Activated CD4-positive, CD25-positive, alpha-beta regulatory T cell treated with anti-CD3 and anti-CD28 coated beads, Interleukin-2, amount 50 U/mL, for 24 hours (primary cell): Measurements from ENCODE around the gene NOVA2.
"Not testable (repeated sequence)": the region's sequence is repeated elsewhere in the genome, so short reads cannot be mapped to it uniquely, and the experiment has no call there.

Source experiments
- ATAC-seq, 2 donors: fragments of 150-1000 bp; cut with Tn5 transposase; one replicate each; pipeline ENCODE4 v1.10.0; 2021; ENCODE audit warnings: mild to moderate bottlenecking in 1 of 2, moderate library complexity in 1 of 2

Gene NOVA2

DNA sequence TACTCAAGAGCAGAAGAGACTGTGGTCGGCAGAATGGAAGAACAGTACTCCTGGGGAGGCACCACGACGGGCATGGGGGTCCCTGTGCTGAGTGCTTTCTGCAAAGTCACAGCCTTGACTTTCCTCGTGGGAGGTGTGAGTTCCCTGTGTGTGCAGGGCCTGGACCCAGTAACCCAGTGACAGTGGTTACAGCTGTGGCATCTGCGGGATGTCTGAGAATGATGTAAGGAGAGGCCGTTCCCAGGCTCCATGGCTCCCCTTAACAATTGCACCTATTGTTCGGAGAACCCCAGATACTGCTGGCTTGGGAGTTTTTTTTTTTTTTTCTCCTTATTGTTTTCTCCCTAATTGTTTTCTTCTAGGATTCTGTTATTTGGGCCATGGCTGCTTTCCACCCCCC, 54.0 kb downstream of the NOVA2 start:
- no peak for ATAC-seq

DNA sequence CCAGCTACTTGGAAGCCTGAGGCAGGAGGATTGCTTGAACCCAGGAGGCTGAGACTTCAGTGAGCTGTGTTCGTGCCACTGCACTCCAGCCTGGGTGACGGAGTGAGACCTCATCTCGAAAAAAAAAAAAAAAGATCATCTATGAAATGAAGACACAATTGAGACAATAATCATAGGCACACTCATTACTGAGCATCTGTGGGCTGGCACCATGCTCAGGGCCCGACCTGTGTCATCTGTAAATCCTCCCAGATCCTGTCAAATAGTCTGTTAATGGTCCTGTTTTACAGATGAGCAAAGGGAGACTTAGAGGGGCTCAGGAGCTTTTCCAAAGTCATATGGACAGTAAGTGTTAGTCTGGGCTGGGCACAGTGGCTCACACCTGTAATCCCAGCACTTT, 54.9 kb downstream of the NOVA2 start:
- ATAC-seq: no peak

DNA sequence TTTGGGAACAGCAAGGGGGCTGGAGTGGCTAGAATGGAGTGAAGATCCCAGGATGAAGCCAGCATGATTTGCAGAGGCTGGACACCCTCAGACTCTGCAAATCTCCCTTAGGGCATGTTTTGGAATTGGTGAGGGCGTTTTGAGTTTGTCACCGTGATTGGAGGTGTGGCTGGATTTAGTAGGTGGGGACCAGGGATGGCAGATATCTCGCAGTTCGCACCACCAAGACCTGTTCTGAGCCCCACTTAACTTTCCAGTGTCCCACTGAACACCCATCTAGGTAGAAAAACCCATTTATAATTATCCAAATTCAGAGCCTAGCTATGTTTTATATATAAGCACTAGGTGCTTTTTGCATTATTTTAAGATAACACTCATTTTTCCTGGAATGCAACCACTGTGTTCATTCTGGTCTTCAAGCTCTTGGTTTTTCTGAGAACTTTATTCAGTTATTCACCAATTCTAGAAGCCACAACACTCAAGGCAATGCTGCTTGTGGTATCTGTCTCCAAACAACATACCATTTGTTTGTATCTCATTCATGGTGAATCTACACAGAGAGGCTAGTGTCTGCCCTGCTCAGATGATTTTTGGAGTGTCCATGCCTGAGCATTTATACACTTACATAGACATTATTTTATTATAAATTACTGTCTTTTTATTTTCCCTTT, 56.1 kb downstream of the NOVA2 start:
- peak; percentile 64 to 74 for ATAC-seq

DNA sequence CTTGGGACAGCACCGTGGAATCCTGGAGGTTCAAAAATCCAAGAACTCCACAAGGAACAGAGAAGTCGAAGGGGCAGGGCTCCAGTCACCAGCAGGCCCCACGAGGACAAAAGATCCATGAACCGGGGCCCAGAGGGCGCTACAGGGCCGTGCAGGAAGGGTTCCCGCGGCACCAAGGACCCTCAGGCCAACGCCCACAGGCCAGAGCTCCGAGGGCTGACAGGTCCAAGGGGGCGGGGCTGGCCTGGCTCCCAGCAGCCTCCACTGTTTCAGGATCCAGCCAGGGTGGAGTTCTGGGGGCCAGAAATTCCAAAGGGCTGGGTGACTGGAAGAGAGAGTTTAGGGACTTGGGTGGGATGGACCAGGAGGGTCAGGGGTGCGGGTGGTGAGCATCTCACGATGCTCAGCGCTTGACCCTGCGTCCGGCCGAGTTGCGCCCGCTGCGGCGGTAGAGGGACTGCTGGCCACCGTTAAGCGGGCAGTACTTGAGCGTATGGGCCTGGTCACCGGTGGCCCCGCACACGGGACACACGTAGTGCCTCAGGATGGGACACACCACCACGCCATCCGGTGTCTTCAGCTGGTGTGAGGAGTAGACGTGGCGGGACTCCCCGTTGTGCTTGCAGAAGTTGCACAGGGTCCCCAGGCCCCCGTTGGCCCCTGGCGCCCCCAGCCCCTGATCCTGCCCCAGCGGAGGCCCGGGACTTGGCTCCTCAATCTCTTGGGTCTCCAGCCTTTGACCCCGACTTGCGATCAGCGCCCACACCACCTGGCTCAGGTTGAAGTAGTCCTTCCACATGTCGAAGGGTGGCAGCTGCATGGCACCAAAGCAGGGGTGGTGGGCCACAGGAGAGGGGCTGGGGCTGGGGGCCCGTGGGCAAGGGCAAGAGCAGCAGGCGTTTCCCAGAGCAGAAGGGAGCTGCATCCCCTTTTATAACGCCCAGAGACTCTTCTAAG, 59.5 kb downstream of the NOVA2 start, which contains the start of gene NANOS2:
Gene NANOS2 (minus strand): TSS at position 905 of the 957 bp plus-strand sequence. CDS start 85 bp downstream, at position 820.
- no peak for ATAC-seq

DNA sequence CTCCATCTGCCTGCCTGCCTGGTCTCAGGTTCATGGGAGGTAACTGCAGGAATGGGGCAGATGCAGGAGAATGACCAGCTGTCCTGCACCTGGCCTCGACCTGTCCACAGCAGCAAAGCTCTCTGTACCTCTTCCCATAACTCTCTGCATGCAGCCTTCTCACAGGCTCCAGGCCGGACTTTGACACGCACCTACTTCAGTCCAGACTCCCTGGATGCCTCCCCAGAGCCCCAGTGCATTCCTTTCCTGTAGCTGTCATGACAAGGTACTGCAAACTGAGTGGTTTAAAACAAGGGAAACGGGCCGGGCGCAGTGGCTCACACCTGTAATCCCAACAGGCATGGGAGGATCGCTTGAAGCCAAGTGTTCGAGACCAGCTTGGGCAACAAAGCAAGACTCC, 62.4 kb downstream of the NOVA2 start:
- no peak for ATAC-seq

DNA sequence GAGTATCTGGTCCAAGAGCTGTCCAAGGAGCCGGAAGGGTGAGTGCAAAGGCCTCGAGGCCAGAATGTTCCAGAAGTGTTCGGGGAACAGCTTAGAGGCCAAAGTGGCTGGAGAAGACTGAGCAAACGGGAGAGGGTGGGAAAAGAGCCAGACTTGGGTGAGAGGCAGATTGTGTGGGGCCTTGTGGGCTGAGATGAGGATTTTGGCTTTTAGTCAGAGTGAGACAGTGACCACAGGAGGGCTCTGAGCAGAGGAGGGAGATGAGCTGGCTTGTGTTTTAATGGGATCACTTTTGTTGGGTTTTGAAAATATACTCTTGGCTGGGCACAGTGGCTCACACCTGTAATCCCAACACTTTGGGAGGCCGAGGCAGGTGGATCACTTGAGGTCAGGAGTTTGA, 64.7 kb downstream of the NOVA2 start:
- ATAC-seq: no peak

DNA sequence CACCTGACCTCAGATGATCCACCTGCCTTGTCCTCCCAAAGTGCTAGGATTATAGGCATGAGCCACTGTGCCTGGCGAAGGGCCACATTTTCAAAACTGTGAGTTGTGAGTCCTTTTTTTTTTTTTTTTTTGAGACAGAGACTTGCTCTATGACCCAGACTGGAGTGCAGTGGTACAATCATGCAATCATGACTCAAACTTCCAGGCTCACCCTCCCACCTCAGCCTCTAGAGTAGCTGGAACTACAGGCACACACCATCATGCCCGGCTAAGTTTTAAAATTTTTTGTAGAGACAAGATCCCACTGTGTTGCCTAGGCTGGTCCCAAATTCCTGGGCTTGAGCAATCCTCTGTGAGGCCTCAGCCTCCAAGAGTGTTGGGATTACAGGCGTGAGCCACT, 67.4 kb downstream of the NOVA2 start:
- ATAC-seq: no peak

DNA sequence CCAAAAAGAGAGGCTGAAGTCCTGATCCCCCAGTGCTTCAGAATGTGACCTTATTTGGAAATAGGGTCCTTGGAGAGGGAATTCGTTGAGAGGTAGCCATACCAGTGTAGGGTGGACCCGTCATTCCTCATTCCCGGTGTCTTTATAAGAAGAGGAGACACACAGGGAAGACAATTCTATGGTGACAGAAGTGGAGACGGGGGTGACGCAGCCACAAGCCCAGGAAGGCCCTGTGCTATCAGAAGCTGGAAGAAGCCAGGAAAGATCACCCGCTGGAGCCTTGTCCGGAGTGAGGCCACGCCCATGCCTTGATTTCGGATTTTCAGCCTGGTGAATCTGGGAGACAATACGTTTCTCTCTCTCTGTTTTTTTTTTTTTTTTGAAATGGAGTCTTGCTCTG, 68.7 kb downstream of the NOVA2 start:
- ATAC-seq: no peak

DNA sequence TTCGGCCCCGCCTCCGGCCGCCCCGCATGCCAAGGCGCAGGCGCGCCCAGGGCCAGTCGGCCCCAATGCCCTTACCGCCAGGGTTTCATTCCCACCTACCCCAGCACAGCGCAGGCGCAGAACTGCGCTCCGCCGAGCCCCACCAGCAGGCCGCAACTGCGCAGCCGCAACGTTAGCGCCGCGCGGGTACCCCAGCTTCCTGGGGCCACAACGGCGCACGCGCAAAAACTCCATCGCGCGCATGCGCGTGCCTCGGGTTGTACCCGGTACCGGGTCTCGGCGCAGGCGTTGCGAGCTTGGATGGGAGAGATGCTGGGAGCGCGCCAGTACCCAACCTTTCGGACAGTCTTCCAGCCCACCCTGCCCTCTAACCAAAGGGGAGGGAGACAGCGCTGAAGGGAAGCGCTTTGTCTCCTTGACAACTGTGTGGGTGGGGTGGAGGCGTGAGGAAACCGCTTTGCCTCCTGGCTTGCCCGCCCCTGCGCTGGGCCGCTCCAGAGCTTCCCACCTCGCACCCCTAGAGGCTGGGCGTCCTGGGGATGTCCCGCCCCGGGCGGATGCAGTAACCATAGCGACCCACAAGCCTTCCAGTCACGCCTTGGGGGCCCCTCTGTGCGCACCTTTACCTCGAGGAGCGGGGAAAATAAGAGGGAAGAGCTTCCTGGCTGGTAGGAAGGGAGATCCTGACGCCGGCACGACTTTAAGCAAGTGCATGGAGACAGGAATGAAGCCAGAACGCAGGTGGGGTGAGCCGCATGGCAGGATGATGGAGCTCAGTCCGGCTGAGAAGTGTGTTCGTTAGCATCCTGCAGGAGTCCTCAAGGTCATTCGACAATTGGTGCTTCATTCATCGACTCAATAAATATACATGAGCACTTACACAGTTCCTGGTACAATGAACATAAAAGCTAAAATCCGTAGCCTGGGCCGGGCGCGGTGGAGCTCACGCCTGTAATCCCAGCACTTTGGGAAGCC, 70.7 kb downstream of the NOVA2 start:
- ATAC-seq: peak; percentile 87 to 89

DNA sequence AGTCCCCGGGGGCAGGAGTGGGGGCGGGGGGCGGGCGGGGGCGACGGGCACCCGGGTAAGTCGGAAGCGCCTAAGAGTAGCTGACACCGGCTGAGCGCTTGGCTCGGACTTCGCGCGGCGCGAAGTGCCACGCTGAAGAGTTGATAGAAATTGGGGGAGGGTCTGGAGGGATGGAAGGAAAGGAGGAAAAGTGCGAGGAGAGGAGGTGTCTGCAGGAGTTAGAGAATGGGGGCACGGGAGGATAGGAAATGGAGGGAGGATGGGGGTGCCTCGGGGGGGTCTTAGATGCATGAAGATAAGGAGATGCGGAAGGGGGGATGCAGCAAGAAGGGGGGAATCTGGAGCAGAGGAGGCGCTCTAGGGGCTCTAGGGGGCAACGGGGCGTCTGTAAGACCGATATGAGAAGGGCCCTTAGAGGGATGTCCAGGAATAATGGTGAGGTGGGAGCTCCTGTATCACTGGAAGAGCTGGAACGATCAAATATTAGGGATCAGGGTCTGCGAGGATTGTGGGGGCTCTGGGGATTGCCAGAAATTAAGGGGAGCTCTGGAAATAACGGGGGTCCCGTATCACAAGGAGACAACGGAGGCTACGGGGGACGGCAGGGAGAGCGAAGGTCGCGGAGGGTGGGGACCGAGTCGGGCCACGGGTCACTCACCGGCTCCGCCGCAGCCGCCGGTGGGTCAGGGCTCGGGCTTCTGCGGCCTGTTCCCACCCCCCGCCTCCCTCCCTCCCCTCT, 71.6 kb downstream of the NOVA2 start, which contains the start of gene MYPOP:
Gene MYPOP (minus strand): TSS at position 702 of the 739 bp plus-strand sequence. CDS start 840 bp downstream, outside the sequence.
- ATAC-seq: no peak

DNA sequence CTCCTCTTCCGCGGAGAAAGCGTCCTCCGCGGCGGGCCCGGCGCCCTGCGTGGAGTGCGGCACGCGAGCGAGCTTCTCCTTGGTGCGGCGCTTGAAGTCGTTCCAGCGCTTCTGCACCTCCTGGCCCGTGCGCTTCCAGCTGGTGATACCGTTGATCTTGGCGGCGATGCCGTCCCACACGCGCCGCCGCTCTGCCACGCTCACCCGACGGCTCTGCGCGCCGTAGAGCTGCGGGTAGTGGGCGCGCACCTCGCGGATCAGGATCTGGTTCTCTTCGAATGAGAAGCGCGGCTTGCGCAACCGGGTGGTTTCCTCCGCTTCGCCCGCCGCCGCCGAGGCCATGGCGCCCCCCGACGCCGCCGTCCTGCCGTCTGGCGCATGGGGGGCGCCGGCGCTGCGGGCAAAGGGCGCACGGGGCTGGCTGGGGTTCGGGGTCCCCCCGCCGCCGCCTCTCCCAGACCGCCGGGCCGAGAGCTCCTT, 72.2 kb downstream of the NOVA2 start:
- ATAC-seq: no peak

DNA sequence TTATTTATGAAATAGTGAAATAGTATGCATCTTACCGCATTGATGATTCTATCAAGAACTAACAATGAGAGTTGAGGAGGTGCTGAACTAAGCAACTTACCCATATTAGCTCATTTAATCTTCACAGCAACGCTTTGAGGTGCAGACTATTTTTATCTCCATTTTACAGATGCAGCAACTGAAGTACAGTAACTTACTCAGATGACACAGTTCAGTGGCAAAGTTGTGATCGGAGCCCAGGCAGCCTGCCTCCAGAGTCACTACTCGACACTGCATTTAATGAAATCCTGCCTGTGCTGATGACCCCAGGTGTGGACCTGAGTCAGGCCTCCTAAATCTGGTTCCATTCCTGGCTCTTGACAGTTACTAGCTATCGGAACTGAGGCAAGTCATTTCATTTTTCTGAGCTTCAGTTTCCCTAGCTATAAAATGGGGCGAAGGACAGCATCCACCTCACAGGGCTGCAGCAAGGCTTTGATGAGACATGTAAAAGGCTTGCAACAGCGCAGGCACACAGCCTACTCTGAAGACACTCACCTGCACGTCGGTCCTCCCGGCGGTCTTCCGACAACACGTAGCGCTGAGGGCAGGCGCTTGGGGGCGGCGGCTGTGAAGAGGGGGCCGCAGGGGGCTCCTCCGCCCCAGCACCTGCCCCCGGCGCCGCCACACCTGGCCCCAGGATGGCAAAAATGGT, 72.8 kb downstream of the NOVA2 start:
- ATAC-seq: no peak

DNA sequence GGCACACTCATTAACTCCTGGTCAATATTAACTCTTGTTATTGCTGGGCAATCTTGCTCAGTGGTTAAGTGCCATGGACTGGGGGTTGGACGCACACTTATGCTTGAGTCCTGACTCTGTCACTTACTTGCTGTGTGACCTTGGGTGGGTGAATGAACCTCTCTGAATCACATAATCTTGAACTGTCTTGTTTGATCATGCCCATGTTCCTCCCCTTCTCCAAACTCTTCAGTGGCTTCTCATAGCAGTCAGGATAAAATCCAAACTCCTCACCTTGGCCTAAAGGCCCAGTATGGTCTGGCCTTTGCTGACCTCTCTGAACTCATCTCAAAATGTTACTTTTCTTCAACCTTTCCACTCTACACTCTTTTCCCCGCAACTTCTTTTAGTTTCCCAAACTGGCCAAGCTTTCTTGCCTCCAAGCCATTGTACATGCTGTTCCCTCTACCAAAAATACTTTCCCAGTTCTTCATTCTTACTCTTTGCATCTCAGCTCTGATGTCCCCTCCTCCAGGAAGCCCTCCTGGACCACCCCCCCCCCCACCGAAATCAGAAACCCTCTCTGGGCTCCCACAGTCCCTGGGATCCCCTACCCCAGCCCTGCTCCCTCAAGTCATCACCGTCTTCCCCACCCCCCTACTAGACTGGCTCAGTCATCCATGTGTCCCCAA, 73.6 kb downstream of the NOVA2 start:
- no peak for ATAC-seq

DNA sequence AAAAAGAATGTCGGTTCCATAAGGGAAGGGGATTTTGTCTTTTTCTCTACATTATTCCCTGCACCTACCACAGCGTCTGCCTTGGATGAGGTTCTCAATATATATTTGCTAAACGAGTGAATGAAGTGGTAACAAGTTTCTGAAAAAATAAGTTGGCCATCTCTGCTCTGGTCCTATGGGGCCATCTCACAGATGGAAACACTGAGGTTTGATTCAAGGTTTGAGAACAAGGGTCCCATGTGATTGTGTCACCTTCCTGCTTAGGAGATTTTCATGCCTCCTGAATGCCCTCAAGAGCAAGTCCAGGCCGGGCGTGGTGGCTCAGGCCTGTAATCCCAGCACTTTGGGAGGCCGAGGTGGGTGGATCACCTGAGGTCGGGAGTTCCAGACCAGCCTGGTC, 74.4 kb downstream of the NOVA2 start:
- no peak for ATAC-seq

DNA sequence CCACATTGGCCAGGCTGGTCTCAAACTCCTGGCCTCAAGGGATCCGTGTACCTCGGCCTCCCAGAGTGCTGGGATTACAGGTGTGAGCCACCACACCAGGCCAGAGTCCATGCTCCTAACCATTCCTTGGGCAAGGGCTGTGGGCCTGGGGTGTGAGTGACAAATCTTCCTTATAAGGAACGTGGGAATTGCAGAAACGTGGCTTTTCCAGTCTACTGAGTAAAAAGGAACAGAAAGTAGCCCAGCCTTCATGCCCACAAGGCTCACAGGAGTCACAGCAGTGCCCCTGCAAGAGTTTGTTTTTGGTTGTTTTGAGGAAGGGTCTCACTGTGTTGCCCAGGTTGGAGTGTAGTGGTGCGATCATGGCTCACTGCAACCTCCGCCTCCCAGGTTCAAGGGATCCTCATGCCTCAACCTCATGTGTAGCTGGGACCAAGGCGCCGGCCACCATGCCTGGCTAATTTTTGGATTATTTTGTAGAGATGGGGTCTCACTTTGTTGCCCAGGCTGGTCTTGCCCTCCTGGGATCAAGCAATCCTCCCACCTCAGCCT, 76.3 kb downstream of the NOVA2 start:
- no peak for ATAC-seq

DNA sequence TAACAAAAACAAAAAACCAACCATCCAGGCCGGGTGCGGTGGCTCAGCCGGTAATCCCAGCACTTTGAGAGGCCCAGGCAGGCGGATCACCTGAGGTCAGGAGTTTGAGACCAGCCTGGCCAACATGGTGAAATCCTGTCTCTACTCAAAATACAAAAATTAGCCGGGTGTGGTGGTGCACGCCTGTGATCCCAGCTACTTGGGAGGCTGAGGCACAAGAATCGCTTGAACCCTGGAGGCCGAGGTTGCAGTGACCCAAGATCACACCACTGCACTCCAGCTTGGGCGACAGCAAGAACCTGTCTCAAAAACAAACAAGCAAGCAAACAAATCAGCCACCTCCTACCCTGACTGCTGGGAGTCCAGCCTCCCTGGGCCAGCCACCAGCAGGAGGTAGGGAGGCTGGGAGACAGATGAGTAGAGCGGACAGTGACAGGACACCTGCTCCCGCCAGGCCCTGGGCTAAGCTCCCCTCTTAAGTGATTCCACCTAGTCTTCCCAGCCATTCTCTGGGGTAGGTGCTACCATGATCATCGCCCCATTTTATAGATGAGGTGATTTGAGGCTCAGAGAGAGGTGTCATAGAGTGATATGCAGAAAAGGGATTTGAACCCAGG, 77.6 kb downstream of the NOVA2 start:
- not testable (repeated sequence) for ATAC-seq

DNA sequence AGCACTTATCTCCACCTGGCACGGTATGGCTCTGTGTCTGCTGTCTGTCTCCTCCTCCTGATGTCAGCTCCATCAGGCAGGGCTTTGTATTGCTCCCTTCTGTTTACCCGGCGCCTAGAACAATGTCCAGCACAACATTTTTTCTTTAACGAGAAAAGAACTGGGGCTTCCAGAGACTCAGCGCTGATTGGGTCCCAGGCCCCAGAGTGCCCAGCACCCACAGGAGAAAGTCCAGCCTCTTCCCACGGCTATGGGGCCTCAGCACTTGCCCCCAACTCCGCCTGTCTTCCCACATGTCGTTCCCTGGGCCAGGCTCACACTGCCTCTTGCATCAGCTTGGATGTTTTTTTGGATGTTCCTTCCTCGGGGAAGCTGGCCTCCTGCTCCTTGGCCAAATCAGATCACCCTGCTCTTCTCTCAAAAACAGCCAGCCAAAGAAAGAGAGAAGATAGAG, 78.1 kb downstream of the NOVA2 start:
- no peak for ATAC-seq

DNA sequence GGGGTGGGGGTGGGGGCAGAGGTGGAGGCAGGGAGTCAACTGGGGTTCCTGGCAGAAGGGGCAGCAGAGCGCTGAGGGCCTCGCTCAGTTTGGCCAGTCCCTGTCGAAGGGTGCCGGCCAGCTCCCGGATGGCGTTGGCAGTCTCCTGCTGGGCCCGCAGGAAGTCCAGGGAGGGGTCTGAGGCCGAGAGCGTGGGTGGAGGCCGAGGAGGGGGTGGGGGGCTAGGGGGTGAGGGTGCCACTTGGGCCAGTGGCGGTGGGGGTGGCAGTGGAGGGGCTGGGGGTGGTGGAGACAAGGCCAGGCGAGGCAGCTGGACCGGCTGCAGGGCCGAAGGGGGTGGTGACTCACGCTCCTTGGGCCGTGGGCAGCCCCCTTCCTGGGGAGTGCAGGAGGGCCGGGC, 82.8 kb downstream of the NOVA2 start:
- no peak for ATAC-seq

DNA sequence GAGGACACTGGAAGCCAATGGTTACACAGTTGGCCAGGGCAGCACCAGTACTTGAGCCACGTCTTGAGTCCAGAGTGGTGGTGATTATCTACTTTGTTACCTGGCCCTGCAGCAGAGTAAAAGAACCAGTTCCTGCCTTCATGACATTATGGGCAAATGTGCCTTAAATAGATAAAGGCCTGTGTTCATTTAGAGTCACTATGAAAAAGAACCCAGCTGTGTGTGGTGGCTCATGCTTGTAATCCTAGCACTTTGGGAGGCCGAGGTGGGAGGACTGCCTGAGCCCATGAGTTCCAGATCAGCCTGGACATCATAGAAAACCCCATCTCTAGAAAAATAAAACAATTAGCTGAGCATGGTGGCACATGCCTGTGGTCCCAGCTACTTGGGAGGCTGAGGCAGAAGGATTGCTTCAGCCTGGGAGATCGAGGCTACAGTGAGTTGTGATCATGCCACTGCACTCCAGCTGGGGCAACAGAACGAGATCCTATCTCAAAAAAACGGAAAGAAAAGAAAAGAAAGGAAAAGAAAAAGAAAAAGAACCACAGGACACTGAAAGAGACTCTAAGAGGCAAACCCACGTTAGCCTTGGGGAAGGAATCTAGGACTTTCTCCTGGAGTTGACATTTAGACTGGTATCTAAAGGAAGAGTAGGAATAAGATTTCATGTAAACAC, 84.3 kb downstream of the NOVA2 start:
- no peak for ATAC-seq
